ENCODE results near the gene CAMTA1.

Gene CAMTA1

GRCh38 chr1:6872573-6873261, 87.5 kb downstream of the CAMTA1 start:
- H3K27ac ChIP-seq (ENCODE audit: poor library complexity, severe bottlenecking) = no peak overlapping the region
- H3K27me3 ChIP-seq (ENCODE audit: insufficient read depth, poor library complexity, severe bottlenecking) = no peaks in the 10 kb centered on the region
- H3K9me3 ChIP-seq (ENCODE audit: severe bottlenecking) = no peaks in the 10 kb centered on the region
- DNase-seq (ENCODE audit: low spot score) (no peak), ATAC-seq (ENCODE audit: low read depth) (no peak)
- H3K4me3 ChIP-seq (ENCODE audit: severe bottlenecking) = no peak overlapping the region
- H3K36me3 ChIP-seq (ENCODE audit: low read depth) = no peaks in the 10 kb centered on the region
- H3K4me1 ChIP-seq (ENCODE audit: insufficient read depth, poor library complexity, severe bottlenecking) = no peaks in the 10 kb centered on the region
- TF ChIP-seq, protein P1, sequence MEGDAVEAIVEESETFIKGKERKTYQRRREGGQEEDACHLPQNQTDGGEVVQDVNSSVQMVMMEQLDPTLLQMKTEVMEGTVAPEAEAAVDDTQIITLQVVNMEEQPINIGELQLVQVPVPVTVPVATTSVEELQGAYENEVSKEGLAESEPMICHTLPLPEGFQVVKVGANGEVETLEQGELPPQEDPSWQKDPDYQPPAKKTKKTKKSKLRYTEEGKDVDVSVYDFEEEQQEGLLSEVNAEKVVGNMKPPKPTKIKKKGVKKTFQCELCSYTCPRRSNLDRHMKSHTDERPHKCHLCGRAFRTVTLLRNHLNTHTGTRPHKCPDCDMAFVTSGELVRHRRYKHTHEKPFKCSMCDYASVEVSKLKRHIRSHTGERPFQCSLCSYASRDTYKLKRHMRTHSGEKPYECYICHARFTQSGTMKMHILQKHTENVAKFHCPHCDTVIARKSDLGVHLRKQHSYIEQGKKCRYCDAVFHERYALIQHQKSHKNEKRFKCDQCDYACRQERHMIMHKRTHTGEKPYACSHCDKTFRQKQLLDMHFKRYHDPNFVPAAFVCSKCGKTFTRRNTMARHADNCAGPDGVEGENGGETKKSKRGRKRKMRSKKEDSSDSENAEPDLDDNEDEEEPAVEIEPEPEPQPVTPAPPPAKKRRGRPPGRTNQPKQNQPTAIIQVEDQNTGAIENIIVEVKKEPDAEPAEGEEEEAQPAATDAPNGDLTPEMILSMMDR (IDR thresholded peaks at IDR 0.05; ENCODE audit: poor library complexity, severe bottlenecking) = no peak

DNA sequence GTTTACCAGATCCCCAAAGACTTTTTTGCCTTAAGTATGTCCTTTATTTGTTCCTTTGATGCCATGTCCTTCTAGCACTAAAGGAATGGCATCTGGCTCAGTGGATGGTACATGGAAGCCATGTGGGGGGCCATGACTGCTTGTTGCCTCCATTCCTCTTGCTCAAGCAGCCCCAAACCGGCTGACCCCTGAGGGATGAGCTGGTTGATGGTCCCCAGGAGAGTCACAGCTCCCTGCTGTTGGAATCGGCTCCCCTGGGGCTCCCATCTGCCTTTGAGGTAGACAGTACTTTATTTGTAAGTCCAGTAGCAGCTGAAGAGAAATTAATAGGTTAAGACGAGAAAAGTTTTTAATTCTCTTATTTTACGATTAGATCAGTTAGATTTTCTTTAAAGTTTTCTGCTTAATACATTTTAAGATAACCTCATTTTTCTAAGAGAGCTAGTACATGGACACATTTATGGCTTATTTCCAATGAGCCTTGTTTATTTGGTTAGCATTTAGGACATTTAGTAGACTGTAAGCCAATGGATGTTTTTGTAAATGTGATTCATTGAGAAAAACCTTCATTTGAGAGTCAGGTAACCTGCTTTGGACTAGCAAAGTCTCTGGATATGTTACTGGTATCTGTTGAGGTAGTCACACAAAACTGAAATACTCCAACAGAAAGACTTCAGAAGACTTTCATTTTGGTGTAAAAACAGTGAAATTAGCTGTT, 88.2 kb downstream of the CAMTA1 start:
- ATAC-seq (ENCODE audit: low read depth) (no peak), DNase-seq (ENCODE audit: low spot score) (no peak)
- Histone ChIP-seq H3K9me3 (ENCODE audit: severe bottlenecking) (no peaks in the 10 kb centered on the region), H3K27me3 (ENCODE audit: insufficient read depth, poor library complexity, severe bottlenecking) (no peaks in the 10 kb centered on the region), H3K27ac (ENCODE audit: poor library complexity, severe bottlenecking) (no peak overlapping the region), H3K4me3 (ENCODE audit: severe bottlenecking) (no peak overlapping the region), H3K4me1 (ENCODE audit: insufficient read depth, poor library complexity, severe bottlenecking) (no peaks in the 10 kb centered on the region), H3K36me3 (ENCODE audit: low read depth) (no peaks in the 10 kb centered on the region)
- TF ChIP-seq, protein P1 (IDR thresholded peaks at IDR 0.05; ENCODE audit: poor library complexity, severe bottlenecking) = no peak

- Histone ChIP-seq H3K27ac (ENCODE audit: poor library complexity, severe bottlenecking) (no peak overlapping the region), H3K4me3 (ENCODE audit: severe bottlenecking) (no peak overlapping the region), H3K4me1 (ENCODE audit: insufficient read depth, poor library complexity, severe bottlenecking) (no peaks in the 10 kb centered on the region), H3K9me3 (ENCODE audit: severe bottlenecking) (no peaks in the 10 kb centered on the region), H3K27me3 (ENCODE audit: insufficient read depth, poor library complexity, severe bottlenecking) (no peaks in the 10 kb centered on the region), H3K36me3 (ENCODE audit: low read depth) (no peaks in the 10 kb centered on the region)
- ATAC-seq (ENCODE audit: low read depth) (no peak), DNase-seq (ENCODE audit: low spot score) (no peak)
- TF ChIP-seq, protein P1 (IDR thresholded peaks at IDR 0.05; ENCODE audit: poor library complexity, severe bottlenecking) = no peak
Observed at GRCh38 chr1:6874298-6874697, 89.0 kb downstream of the CAMTA1 start.

- TF ChIP-seq, protein P1 (IDR thresholded peaks at IDR 0.05; ENCODE audit: poor library complexity, severe bottlenecking) = no peak
- no peaks in the 10 kb centered on the region for H3K27me3 ChIP-seq (ENCODE audit: insufficient read depth, poor library complexity, severe bottlenecking)
Observed at GRCh38 chr1:6880951-6881690, 95.9 kb downstream of the CAMTA1 start.

More at GRCh38 chr1:6880951-6881690, 95.9 kb downstream of the CAMTA1 start:
- no peaks in the 10 kb centered on the region; the same call in 1 of the 2 replicates for H3K36me3 ChIP-seq (ENCODE audit: low read depth)
- H3K4me3 ChIP-seq (ENCODE audit: severe bottlenecking) = no peak overlapping the region
- H3K27ac ChIP-seq (ENCODE audit: poor library complexity, severe bottlenecking) = no peak overlapping the region
- no peak for DNase-seq (ENCODE audit: low spot score)
- ATAC-seq (ENCODE audit: low read depth) = no peak
- H3K4me1 ChIP-seq (ENCODE audit: insufficient read depth, poor library complexity, severe bottlenecking) = no peaks in the 10 kb centered on the region
- H3K9me3 ChIP-seq (ENCODE audit: severe bottlenecking) = no peaks in the 10 kb centered on the region

Measured in RWPE2 (cell line).